Stimulated activated CD4-positive, alpha-beta T cell treated with anti-CD3 and anti-CD28 coated beads, Interleukin-15, amount 100 ng/mL, for 24 hours (primary cell): ENCODE results near the gene ZNG1F.
"Not testable (repeated sequence)": the region's sequence is repeated elsewhere in the genome, so short reads cannot be mapped to it uniquely, and the experiment has no call there.

Experiments used
- DNase-seq: peaks from one replicate; pipeline ENCODE4 v3.0.0-alpha.2; 2020

Gene ZNG1F

DNA sequence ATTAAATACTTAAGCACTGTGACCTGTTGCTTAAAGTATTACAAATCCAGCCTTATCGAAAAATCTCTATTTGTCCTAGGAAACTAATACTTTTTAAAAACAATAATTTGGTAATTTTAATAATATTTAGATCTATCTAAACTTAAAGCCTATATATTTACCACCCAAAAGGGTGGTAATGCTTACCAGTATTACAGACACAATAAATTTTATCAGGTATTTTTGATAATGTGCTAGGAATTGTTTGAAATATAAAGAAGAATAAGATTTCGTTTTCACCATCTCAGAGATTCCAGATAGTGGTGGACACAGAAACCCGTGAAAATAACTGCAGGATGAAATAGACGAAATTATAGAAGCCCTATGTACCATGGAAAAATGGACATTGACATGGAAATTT is 68.4 kb downstream of the ZNG1F start:
- not testable (repeated sequence) for DNase-seq

DNA sequence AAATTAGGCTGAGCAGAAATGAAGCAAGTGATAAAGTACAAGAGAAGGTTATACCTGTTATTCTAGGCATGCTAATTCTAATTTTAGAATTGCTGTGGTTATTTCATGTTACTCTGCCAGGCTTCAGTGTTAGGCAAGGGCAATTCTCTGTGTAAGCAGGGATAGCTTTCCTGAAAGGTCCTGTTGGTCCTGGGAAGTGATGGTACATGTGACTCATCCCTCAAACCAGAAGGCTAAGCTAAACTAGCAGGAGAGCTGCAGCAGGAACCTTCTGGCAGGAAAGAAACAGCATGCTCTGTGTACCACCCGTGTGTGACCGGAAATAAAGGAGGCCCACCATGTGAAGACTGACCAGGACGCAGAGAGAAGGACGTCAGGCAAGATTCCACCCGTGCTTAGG is 69.4 kb downstream of the ZNG1F start:
- not testable (repeated sequence) for DNase-seq

DNA sequence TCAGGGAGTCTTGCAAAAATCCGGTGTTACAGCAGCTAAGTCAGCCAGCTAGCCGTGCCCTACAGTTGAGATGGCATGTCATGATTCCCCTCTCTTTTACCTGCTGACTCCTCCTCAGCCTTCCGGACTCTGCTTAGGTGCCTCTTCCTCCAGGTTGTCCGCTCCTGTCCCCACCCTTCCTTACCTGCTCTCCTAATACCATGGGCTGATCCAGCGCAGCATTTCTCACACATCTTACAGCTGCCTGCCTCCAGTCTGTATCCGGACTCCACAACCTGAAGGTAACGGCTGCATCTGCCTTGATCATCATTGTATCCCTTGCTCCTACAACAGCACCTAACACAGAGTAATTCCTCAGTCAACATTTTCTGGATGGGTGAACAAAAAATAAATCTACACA is 69.8 kb downstream of the ZNG1F start:
- DNase-seq, result not testable (repeated sequence)

DNA sequence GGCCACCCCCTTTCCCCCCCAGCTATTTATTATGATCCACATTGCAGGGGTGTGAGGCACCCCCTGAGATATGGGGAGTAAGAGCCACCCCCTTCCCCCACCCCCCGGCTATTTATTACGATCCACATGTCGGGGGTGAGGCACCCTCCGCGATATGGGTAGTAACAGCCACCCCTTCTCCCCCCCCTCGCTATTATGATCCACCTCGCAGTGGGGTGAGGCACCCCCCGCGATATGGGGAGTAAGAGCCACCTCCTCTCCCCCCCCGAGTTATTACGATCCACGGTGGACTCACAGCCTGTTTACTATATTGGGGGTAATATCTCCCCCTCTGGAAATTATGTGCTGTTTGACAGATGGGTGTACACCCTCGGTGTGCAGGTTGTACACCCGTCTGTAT is 75.8 kb downstream of the ZNG1F start:
- DNase-seq, result not testable (repeated sequence)

- DNase-seq, result not testable (repeated sequence)
Observed at GRCh38 chr9:41111414-41111813, 77.7 kb downstream of the ZNG1F start.

DNA sequence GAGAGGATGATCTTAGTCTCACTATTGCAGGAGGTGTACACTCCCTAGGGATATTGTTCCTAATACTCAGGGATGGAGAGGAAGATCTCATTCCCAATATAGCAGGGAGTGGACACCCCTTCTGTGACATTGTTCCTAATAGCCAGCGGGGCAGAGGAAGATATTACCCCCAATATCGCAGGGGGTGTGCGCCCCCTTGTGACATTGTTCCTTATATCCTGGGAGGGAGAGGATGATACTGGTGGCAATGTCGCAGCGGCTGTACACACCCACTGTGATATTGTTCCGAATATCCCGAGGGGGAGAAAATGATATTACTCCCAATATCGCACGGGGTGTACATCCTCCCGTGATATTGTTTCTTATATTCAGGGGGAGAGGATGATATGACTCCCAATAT is 78.2 kb downstream of the ZNG1F start:
- DNase-seq, result peak; percentile 21

- DNase-seq, result peak; percentile 36
Observed at GRCh38 chr9:41109253-41109652, 79.9 kb downstream of the ZNG1F start.

GRCh38 chr9:41108816-41109215 is 80.3 kb downstream of the ZNG1F start:
- not testable (repeated sequence) for DNase-seq

GRCh38 chr9:41106472-41107116 is 82.5 kb downstream of the ZNG1F start:
- not testable (repeated sequence) for DNase-seq

- DNase-seq, result not testable (repeated sequence)
Observed at GRCh38 chr9:41105557-41106253, 83.4 kb downstream of the ZNG1F start.

GRCh38 chr9:41104542-41104941 is 84.6 kb downstream of the ZNG1F start:
- not testable (repeated sequence) for DNase-seq

DNA sequence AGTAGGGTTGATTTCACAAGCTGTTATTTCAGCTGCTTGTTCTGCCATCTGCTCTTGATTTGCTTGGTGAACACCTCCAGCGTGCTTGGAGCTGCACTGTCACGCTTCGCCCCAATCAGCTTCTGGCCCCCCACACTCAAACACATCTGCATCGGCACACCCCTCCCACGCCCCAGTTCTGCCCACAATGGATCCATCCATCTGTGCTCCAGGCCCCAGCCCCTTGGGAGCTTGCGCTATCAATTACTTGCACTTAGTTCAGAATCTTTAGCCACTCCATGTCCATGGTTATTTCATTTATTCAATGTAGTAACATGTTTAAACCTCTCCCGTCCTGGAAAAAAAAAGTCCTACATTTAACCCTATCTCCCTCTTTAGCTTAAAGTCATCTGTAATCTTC is 88.6 kb downstream of the ZNG1F start:
- not testable (repeated sequence) for DNase-seq

GRCh38 chr9:41098759-41099158 is 90.4 kb downstream of the ZNG1F start:
- not testable (repeated sequence) for DNase-seq

DNA sequence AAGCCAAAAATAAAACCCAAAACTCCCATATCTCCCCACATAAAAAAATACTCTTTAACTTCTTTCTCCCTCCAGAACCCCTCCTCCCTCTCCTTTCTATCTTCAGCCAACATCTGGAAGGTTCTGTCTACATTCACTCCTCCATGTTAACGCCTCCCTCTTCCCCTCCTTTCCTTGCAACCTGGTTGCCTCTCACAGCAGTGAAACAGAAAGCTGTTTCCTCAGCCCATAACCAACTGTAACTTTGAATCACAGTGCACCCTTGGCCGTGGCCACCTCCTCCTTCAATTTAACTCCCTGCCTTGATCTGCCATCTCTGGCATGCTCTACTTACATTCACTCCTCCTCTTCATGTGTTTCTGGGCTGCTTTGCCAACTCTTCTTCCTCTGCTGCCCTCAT is 94.1 kb downstream of the ZNG1F start:
- not testable (repeated sequence) for DNase-seq

- not testable (repeated sequence) for DNase-seq
Observed at GRCh38 chr9:41094010-41094773, 94.9 kb downstream of the ZNG1F start.

GRCh38 chr9:41090922-41091321 is 98.2 kb downstream of the ZNG1F start:
- not testable (repeated sequence) for DNase-seq

DNA sequence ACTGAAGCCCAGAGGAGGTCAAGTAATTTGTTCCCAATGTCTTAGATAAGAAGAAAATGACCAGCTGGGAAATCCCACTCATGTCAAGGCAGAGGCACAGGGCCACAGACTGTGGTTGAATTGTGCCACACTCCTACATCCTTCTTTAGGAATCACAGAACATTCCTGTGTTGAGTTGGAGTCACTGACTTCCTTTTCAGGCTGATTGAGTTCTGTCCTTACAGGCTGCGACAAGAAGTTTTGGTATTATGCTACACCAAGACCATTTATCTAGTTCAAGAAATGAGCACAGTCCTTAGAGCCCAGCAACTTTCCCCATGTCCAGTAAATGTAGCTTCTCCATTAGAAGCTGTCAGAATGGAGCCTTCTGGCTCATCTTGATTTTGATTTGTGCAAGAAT is 98.7 kb downstream of the ZNG1F start:
- not testable (repeated sequence) for DNase-seq

GRCh38 chr9:41088450-41089059 is 100.6 kb downstream of the ZNG1F start:
- DNase-seq, result not testable (repeated sequence)

GRCh38 chr9:41087929-41088328 is 101.2 kb downstream of the ZNG1F start:
- not testable (repeated sequence) for DNase-seq

- DNase-seq, result not testable (repeated sequence)
Observed at GRCh38 chr9:41087157-41087780, 101.8 kb downstream of the ZNG1F start.

- DNase-seq, result not testable (repeated sequence)
Observed at GRCh38 chr9:41086685-41087084, 102.4 kb downstream of the ZNG1F start.

GRCh38 chr9:41086215-41086614 is 102.9 kb downstream of the ZNG1F start:
- not testable (repeated sequence) for DNase-seq

- not testable (repeated sequence) for DNase-seq
Observed at GRCh38 chr9:41082358-41082757, 106.8 kb downstream of the ZNG1F start.
